A673 (cell line): ENCODE results near the gene INPP1. TPM values are rescaled to one million over a fixed set of nuclear protein-coding genes. Genes with fewer than 3 reads are reported as not detected.

Experiments used
- BruUV-seq: library from RNA; stranded (reverse); fragments of 400-500 nt; replicated peaks from 2 replicates; lab custom pipeline; 2021; lab: Mats Ljungman, UMichigan
- CTCF ChIA-PET: fragments of 300-600 bp; sonication (Branson Sonifier 250); formaldehyde crosslinking; loops from one replicate; lab custom pipeline; 2022; ENCODE audit warnings: antibody characterized with exemption; lab: Charles Lee
- POLR2A ChIA-PET: fragments of 300-600 bp; sonication (Branson Sonifier 250); formaldehyde crosslinking; loops from one replicate; lab custom pipeline; 2022; ENCODE audit warnings: antibody characterized with exemption; ENCODE audit not compliant: low non-redundant PET; lab: Charles Lee
- DNase-seq: peaks from one replicate; pipeline ENCODE4 v3.0.0-alpha.2; 2015; ENCODE audit warnings: low spot score
- H3K27ac ChIP-seq: fragments of 200-600 bp; sonication (generic); 2 replicates; pipeline ENCODE4 v1.5.1; 2016; ENCODE audit warnings: mixed run types, low read depth, mild to moderate bottlenecking, mixed read lengths, antibody characterized with exemption, low read length; ENCODE audit not compliant: poor library complexity, severe bottlenecking
- H3K27me3 ChIP-seq: fragments of 200-600 bp; sonication (generic); replicated peaks from 2 replicates; pipeline ENCODE4 v1.6.1; 2017; ENCODE audit warnings: mixed run types, low read depth, mild to moderate bottlenecking, mixed read lengths, antibody characterized with exemption, low read length; ENCODE audit not compliant: insufficient read depth, poor library complexity
- H3K36me3 ChIP-seq: fragments of 200-600 bp; sonication (generic); 2 replicates; pipeline ENCODE4 v1.6.1; 2016; ENCODE audit warnings: mixed run types, mild to moderate bottlenecking, mixed read lengths, antibody characterized with exemption, low read length; ENCODE audit not compliant: insufficient read depth, poor library complexity, severe bottlenecking
- H3K4me1 ChIP-seq: fragments of 200-600 bp; sonication (generic); 2 replicates; pipeline ENCODE4 v1.6.1; 2017; ENCODE audit warnings: mixed run types, mild to moderate bottlenecking, mixed read lengths, antibody characterized with exemption, low read length; ENCODE audit not compliant: insufficient read depth, poor library complexity, severe bottlenecking
- H3K4me3 ChIP-seq: fragments of 200-600 bp; sonication (generic); 2 replicates; pipeline ENCODE4 v1.5.1; 2016; ENCODE audit warnings: low read depth, mixed run types, mild to moderate bottlenecking, mixed read lengths, low read length; ENCODE audit not compliant: poor library complexity, severe bottlenecking
- H3K9me3 ChIP-seq: fragments of 200-600 bp; sonication (generic); 2 replicates; pipeline ENCODE4 v1.6.1; 2016; ENCODE audit warnings: mixed run types, low read depth, mild to moderate bottlenecking, mixed read lengths, antibody characterized with exemption, low read length; ENCODE audit not compliant: poor library complexity, severe bottlenecking
- CTCF ChIP-seq: fragments of 300-800, 200-600 bp; sonication (generic); conservative IDR thresholded peaks from 2 replicates; pipeline ENCODE4 v1.5.1; 2017; ENCODE audit warnings: low read depth, mild to moderate bottlenecking, antibody characterized with exemption, low read length, moderate library complexity, mixed read lengths
- EZH2 ChIP-seq: fragments of 200-600 bp; sonication (generic); IDR thresholded peaks from 2 replicates; pipeline ENCODE4 v1.6.1; 2017; ENCODE audit warnings: borderline replicate concordance, low read depth, mild to moderate bottlenecking, mixed read lengths, antibody characterized with exemption, low read length; ENCODE audit not compliant: poor library complexity, severe bottlenecking
- intact Hi-C: fragments of 100-400 bp; cut with micrococcal nuclease; formaldehyde crosslinking; loops from one replicate; pipeline ENCODE4 v1.10.0; 2022; ENCODE audit not compliant: unreplicated experiment
- total RNA-seq: library from RNA; stranded (reverse); gene quantifications from 2 replicates; pipeline ENCODE4 v1.2.3, GENCODE V29; 2021

Gene INPP1
- total RNA-seq, 1 experiment from 2014 or later = 3.9 TPM

GRCh38 chr2:190315273-190315672 is 28.1 kb upstream of the INPP1 start:
- POLR2A ChIA-PET = no interaction called here
- no TSS peak for BruUV-seq
- DNase-seq = no peak
- Histone ChIP-seq H3K9me3 (no peaks in the 10 kb centered on the region), H3K4me1 (peaks cover 11% of the 10 kb centered on the region), H3K27me3 (no peaks in the 10 kb centered on the region), H3K27ac (no peak overlapping the region), H3K36me3 (no peaks in the 10 kb centered on the region), H3K4me3 (no peak overlapping the region)
- CTCF ChIA-PET = no interaction called here
- TF ChIP-seq EZH2 (no peak), CTCF (no peak)
- intact Hi-C loops = loop anchor here (2.0 to 10.0 kb wide), 2 partner anchors 226 to 520 kb away; no protein-coding TSS in a partner anchor

GRCh38 chr2:190318514-190318913 is 24.9 kb upstream of the INPP1 start:
- intact Hi-C loops = loop anchor here (10.0 kb wide), 1 partner anchor 524 kb away; no protein-coding TSS in a partner anchor
- POLR2A ChIA-PET = interaction anchor here (0.5 kb wide), 1 partner anchor 334 kb away, joined by 4 read pairs; no protein-coding TSS in a partner anchor
- no peak overlapping the region for H3K27ac ChIP-seq
- CTCF ChIA-PET = no interaction called here
- DNase-seq = no peak
- no peaks in the 10 kb centered on the region for H3K9me3 ChIP-seq
- TF ChIP-seq EZH2 = no peak
- H3K4me1 ChIP-seq = peaks cover 11% of the 10 kb centered on the region
- H3K4me3 ChIP-seq = peak overlapping the region; percentile 81
- TSS peak; percentile 42 for BruUV-seq
- H3K27me3 ChIP-seq = no peaks in the 10 kb centered on the region
- no peaks in the 10 kb centered on the region for H3K36me3 ChIP-seq

- Histone ChIP-seq H3K27me3 (no peaks in the 10 kb centered on the region), H3K9me3 (no peaks in the 10 kb centered on the region), H3K4me3 (peak overlapping the region; percentile 81), H3K36me3 (no peaks in the 10 kb centered on the region), H3K4me1 (peaks cover 11% of the 10 kb centered on the region), H3K27ac (peak overlapping the region; percentile 73)
- no peak for TF ChIP-seq CTCF
- TF ChIP-seq EZH2 = no peak
- intact Hi-C loops = loop anchor here (10.0 kb wide), 1 partner anchor 524 kb away; no protein-coding TSS in a partner anchor
- CTCF ChIA-PET = interaction anchor here (1.0 kb wide), 2 partner anchors 17 to 19 kb away, joined by 3 to 5 read pairs; no protein-coding TSS in a partner anchor
- BruUV-seq = no TSS peak
- DNase-seq = peak; percentile 12
- POLR2A ChIA-PET = interaction anchor here (0.5 kb wide), 1 partner anchor 334 kb away, joined by 4 read pairs; no protein-coding TSS in a partner anchor
Measured at GRCh38 chr2:190318931-190319554, 24.3 kb upstream of the INPP1 start.
